ENCODE measurements around the gene SH2D2A. TPM values are rescaled to one million over a fixed set of nuclear protein-coding genes. Genes with fewer than 3 reads are reported as not detected.

SH2D2A gene
- total and polyA plus RNA-seq, 9 of the 15 experiments (the other 6 are each of a cell fraction or from before 2014, with no cell fraction given), result 0.89 to 33.6 (median 6.9) TPM

DNA sequence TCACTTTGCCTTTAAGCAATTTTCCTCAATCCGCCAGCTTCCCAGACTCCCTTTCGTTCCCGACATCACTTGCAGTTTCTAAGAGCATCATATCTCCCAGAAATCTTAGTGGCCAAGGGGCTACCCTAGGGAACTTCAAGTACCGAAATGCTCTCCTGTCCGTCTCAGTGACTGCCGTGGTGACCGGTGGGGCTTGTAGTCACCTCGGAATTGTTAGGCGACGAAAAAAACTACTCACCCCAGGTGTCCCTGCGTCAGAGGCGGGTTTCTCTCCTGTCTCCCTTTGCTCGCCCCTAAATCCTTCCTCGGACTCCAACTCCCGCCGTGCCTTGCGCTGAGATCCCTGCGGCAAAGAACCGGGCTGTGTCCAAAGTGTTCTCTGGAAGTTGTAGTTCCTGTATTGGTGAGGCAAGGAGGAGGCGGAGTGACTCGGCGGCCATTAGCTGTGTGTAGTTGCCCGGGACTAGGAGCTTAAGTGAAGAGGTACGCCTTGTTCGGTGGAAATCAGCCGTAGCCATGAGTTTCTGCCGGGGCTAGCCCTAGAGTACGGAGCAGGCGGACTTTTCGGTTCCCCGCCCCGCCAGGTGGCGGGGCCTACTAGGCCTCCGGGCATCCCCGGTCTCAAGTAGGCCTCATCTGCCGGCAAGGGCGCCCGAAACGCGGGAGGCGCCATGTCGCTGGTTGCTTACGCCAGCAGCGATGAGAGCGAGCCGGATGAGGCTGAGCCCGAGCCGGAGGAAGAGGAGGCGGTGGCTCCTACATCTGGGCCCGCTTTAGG, 49.4 kb downstream of the SH2D2A start, which contains the start of gene PRCC (continued):
- TF ChIP-seq, protein P1, sequence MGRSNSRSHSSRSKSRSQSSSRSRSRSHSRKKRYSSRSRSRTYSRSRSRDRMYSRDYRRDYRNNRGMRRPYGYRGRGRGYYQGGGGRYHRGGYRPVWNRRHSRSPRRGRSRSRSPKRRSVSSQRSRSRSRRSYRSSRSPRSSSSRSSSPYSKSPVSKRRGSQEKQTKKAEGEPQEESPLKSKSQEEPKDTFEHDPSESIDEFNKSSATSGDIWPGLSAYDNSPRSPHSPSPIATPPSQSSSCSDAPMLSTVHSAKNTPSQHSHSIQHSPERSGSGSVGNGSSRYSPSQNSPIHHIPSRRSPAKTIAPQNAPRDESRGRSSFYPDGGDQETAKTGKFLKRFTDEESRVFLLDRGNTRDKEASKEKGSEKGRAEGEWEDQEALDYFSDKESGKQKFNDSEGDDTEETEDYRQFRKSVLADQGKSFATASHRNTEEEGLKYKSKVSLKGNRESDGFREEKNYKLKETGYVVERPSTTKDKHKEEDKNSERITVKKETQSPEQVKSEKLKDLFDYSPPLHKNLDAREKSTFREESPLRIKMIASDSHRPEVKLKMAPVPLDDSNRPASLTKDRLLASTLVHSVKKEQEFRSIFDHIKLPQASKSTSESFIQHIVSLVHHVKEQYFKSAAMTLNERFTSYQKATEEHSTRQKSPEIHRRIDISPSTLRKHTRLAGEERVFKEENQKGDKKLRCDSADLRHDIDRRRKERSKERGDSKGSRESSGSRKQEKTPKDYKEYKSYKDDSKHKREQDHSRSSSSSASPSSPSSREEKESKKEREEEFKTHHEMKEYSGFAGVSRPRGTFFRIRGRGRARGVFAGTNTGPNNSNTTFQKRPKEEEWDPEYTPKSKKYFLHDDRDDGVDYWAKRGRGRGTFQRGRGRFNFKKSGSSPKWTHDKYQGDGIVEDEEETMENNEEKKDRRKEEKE (IDR thresholded peaks at IDR 0.05; ENCODE audit: borderline replicate concordance in 1 of 2, control insufficient read depth in 1 of 2, low read depth in 2 of 2, low read length in 1 of 2), result peak in 1 of 2 experiments; percentile 88; a peak in 2 of 4 replicates
- TF ChIP-seq ZFP1 (CRISPR knock-in tag; IDR thresholded peaks at IDR 0.05), result no peak
- no peak for TF ChIP-seq EZH2 (IDR thresholded peaks at IDR 0.05; ENCODE audit: borderline replicate concordance, low read depth, low read length)
- TF ChIP-seq OTX1 (CRISPR knock-in tag; IDR thresholded peaks at IDR 0.05), result no peak
- TF ChIP-seq RBM17 (IDR thresholded peaks at IDR 0.05; ENCODE audit: borderline replicate concordance, low read depth, low read length), result no peak
- TF ChIP-seq, protein P2, sequence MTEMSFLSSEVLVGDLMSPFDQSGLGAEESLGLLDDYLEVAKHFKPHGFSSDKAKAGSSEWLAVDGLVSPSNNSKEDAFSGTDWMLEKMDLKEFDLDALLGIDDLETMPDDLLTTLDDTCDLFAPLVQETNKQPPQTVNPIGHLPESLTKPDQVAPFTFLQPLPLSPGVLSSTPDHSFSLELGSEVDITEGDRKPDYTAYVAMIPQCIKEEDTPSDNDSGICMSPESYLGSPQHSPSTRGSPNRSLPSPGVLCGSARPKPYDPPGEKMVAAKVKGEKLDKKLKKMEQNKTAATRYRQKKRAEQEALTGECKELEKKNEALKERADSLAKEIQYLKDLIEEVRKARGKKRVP (CRISPR knock-in tag; IDR thresholded peaks at IDR 0.05), result peak; percentile 39; the same call in 1 of the 2 replicates
- no peak for TF ChIP-seq SLC30A9 (CRISPR knock-in tag; IDR thresholded peaks at IDR 0.05)
- TF ChIP-seq, protein P3, sequence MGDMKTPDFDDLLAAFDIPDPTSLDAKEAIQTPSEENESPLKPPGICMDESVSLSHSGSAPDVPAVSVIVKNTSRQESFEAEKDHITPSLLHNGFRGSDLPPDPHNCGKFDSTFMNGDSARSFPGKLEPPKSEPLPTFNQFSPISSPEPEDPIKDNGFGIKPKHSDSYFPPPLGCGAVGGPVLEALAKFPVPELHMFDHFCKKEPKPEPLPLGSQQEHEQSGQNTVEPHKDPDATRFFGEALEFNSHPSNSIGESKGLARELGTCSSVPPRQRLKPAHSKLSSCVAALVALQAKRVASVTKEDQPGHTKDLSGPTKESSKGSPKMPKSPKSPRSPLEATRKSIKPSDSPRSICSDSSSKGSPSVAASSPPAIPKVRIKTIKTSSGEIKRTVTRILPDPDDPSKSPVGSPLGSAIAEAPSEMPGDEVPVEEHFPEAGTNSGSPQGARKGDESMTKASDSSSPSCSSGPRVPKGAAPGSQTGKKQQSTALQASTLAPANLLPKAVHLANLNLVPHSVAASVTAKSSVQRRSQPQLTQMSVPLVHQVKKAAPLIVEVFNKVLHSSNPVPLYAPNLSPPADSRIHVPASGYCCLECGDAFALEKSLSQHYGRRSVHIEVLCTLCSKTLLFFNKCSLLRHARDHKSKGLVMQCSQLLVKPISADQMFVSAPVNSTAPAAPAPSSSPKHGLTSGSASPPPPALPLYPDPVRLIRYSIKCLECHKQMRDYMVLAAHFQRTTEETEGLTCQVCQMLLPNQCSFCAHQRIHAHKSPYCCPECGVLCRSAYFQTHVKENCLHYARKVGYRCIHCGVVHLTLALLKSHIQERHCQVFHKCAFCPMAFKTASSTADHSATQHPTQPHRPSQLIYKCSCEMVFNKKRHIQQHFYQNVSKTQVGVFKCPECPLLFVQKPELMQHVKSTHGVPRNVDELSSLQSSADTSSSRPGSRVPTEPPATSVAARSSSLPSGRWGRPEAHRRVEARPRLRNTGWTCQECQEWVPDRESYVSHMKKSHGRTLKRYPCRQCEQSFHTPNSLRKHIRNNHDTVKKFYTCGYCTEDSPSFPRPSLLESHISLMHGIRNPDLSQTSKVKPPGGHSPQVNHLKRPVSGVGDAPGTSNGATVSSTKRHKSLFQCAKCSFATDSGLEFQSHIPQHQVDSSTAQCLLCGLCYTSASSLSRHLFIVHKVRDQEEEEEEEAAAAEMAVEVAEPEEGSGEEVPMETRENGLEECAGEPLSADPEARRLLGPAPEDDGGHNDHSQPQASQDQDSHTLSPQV (IDR thresholded peaks at IDR 0.05), result peak; percentile 98
- TF ChIP-seq ZNF121 (CRISPR knock-in tag; conservative IDR thresholded peaks at IDR 0.05), result no peak
- TF ChIP-seq ZNF282 (CRISPR knock-in tag; IDR thresholded peaks at IDR 0.05), result peak; percentile 87; the same call in 1 of the 2 replicates
- TF ChIP-seq ATF1 (CRISPR knock-in tag; IDR thresholded peaks at IDR 0.05), result peak; percentile 63; the same call in 1 of the 2 replicates
- TF ChIP-seq ATF1 (tag; IDR thresholded peaks at IDR 0.05), result peak; percentile 95
- TF ChIP-seq, protein P4, sequence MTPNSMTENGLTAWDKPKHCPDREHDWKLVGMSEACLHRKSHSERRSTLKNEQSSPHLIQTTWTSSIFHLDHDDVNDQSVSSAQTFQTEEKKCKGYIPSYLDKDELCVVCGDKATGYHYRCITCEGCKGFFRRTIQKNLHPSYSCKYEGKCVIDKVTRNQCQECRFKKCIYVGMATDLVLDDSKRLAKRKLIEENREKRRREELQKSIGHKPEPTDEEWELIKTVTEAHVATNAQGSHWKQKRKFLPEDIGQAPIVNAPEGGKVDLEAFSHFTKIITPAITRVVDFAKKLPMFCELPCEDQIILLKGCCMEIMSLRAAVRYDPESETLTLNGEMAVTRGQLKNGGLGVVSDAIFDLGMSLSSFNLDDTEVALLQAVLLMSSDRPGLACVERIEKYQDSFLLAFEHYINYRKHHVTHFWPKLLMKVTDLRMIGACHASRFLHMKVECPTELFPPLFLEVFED (CRISPR knock-in tag; conservative IDR thresholded peaks at IDR 0.05), result no peak
- TF ChIP-seq, protein P5, sequence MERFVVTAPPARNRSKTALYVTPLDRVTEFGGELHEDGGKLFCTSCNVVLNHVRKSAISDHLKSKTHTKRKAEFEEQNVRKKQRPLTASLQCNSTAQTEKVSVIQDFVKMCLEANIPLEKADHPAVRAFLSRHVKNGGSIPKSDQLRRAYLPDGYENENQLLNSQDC (CRISPR knock-in tag; IDR thresholded peaks at IDR 0.05), result no peak
- no peak for TF ChIP-seq ZC3H4 (CRISPR knock-in tag; IDR thresholded peaks at IDR 0.05; ENCODE audit: borderline replicate concordance)

All from K562 (cell line).